HEK293 (cell line): ENCODE data around the gene NEIL1.
A peak's percentile ranks its signal among the peaks of the same experiment; 100 is the strongest.

Source experiments
- BCL11A ChIP-seq: fragments of 450-650 bp; formaldehyde crosslinking; IDR thresholded peaks from 2 replicates; pipeline ENCODE4 v1.5.1; 2016; ENCODE audit warnings: low read depth, missing biosample characterization, missing genetic modification characterization
- SALL2 ChIP-seq: fragments of 450-650 bp; formaldehyde crosslinking; IDR thresholded peaks from 2 replicates; pipeline ENCODE4 v1.5.0; 2017; ENCODE audit warnings: missing biosample characterization, mild to moderate bottlenecking, missing genetic modification characterization, borderline replicate concordance
- SCRT2 ChIP-seq: fragments of 450-650 bp; formaldehyde crosslinking; IDR thresholded peaks from 2 replicates; pipeline ENCODE4 v1.5.1; 2016; ENCODE audit warnings: missing biosample characterization, missing genetic modification characterization
- WT1 ChIP-seq: fragments of 450-650 bp; formaldehyde crosslinking; IDR thresholded peaks from 2 replicates; pipeline ENCODE4 v1.5.1; 2016; ENCODE audit warnings: missing biosample characterization, missing genetic modification characterization
- ZBTB20 ChIP-seq: fragments of 450-650 bp; formaldehyde crosslinking; IDR thresholded peaks from 2 replicates; pipeline ENCODE4 v1.5.1; 2016; ENCODE audit warnings: missing biosample characterization, missing genetic modification characterization
- ZFP41 ChIP-seq: fragments of 450-650 bp; formaldehyde crosslinking; IDR thresholded peaks from 2 replicates; pipeline ENCODE4 v1.5.1; 2016; ENCODE audit warnings: missing biosample characterization, missing genetic modification characterization, borderline replicate concordance
- ZNF114 ChIP-seq: fragments of 450-650 bp; formaldehyde crosslinking; IDR thresholded peaks from 2 replicates; pipeline ENCODE4 v1.5.0; 2017; ENCODE audit warnings: missing biosample characterization, missing genetic modification characterization
- ZNF121 ChIP-seq: fragments of 450-650 bp; formaldehyde crosslinking; IDR thresholded peaks from 2 replicates; pipeline ENCODE4 v1.5.1; 2016; ENCODE audit warnings: missing biosample characterization, missing genetic modification characterization
- ZNF138 ChIP-seq: fragments of 450-650 bp; formaldehyde crosslinking; IDR thresholded peaks from 2 replicates; pipeline ENCODE4 v1.5.1; 2016; ENCODE audit warnings: missing biosample characterization, missing genetic modification characterization, borderline replicate concordance
- ZNF155 ChIP-seq: fragments of 450-650 bp; formaldehyde crosslinking; IDR thresholded peaks from 2 replicates; pipeline ENCODE4 v1.5.1; 2016; ENCODE audit warnings: missing biosample characterization, missing genetic modification characterization
- ZNF2 ChIP-seq: fragments of 450-650 bp; formaldehyde crosslinking; IDR thresholded peaks from 2 replicates; pipeline ENCODE4 v1.5.1; 2016; ENCODE audit warnings: missing biosample characterization, missing genetic modification characterization
- ZNF266 ChIP-seq: fragments of 450-650 bp; formaldehyde crosslinking; IDR thresholded peaks from 2 replicates; pipeline ENCODE4 v1.5.1; 2016; ENCODE audit warnings: missing biosample characterization, missing genetic modification characterization, low read depth
- ZNF335 ChIP-seq: fragments of 450-650 bp; formaldehyde crosslinking; conservative IDR thresholded peaks from 2 replicates; pipeline ENCODE4 v1.5.1; 2016; ENCODE audit warnings: missing biosample characterization, missing genetic modification characterization
- ZNF404 ChIP-seq: fragments of 450-650 bp; formaldehyde crosslinking; IDR thresholded peaks from 2 replicates; pipeline ENCODE4 v1.5.1; 2017; ENCODE audit warnings: missing biosample characterization, missing genetic modification characterization
- ZNF426 ChIP-seq: fragments of 450-650 bp; formaldehyde crosslinking; IDR thresholded peaks from 2 replicates; pipeline ENCODE4 v1.5.1; 2017; ENCODE audit warnings: missing biosample characterization, missing genetic modification characterization, mild to moderate bottlenecking, inconsistent platforms, moderate library complexity
- ZNF48 ChIP-seq: fragments of 450-650 bp; formaldehyde crosslinking; IDR thresholded peaks from 2 replicates; pipeline ENCODE4 v1.5.1; 2016; ENCODE audit warnings: missing biosample characterization, missing genetic modification characterization
- ZNF501 ChIP-seq: fragments of 450-650 bp; formaldehyde crosslinking; IDR thresholded peaks from 2 replicates; pipeline ENCODE4 v1.5.1; 2016; ENCODE audit warnings: missing biosample characterization, missing genetic modification characterization
- ZNF513 ChIP-seq: fragments of 450-650 bp; IDR thresholded peaks from 2 replicates; pipeline ENCODE4 v1.5.1; 2018; ENCODE audit warnings: missing biosample characterization, missing genetic modification characterization
- ZNF544 ChIP-seq: fragments of 450-650 bp; formaldehyde crosslinking; IDR thresholded peaks from 2 replicates; pipeline ENCODE4 v1.5.0; 2017; ENCODE audit warnings: missing biosample characterization, missing genetic modification characterization
- ZNF558 ChIP-seq: fragments of 450-650 bp; formaldehyde crosslinking; IDR thresholded peaks from 2 replicates; pipeline ENCODE4 v1.5.1; 2016; ENCODE audit warnings: missing biosample characterization, missing genetic modification characterization
- ZNF585B ChIP-seq: fragments of 450-650 bp; formaldehyde crosslinking; IDR thresholded peaks from 2 replicates; pipeline ENCODE4 v1.5.1; 2016; ENCODE audit warnings: missing biosample characterization, missing genetic modification characterization
- ZNF600 ChIP-seq: fragments of 450-650 bp; formaldehyde crosslinking; IDR thresholded peaks from 2 replicates; pipeline ENCODE4 v1.5.1; 2016; ENCODE audit warnings: missing biosample characterization, missing genetic modification characterization
- ZNF654 ChIP-seq: fragments of 450-650 bp; formaldehyde crosslinking; IDR thresholded peaks from 2 replicates; pipeline ENCODE4 v1.5.1; 2016; ENCODE audit warnings: low read depth, missing biosample characterization, missing genetic modification characterization
- ZNF658 ChIP-seq: fragments of 450-650 bp; formaldehyde crosslinking; IDR thresholded peaks from 2 replicates; pipeline ENCODE4; 2016; ENCODE audit warnings: missing biosample characterization, missing genetic modification characterization
- ZNF664 ChIP-seq: fragments of 450-650 bp; formaldehyde crosslinking; IDR thresholded peaks from 2 replicates; pipeline ENCODE4 v1.5.1; 2016; ENCODE audit warnings: missing biosample characterization, missing genetic modification characterization
- ZNF777 ChIP-seq: fragments of 450-650 bp; formaldehyde crosslinking; IDR thresholded peaks from 2 replicates; pipeline ENCODE4 v1.5.1; 2017; ENCODE audit warnings: missing biosample characterization, missing genetic modification characterization, borderline replicate concordance
- ZSCAN18 ChIP-seq: fragments of 450-650 bp; formaldehyde crosslinking; IDR thresholded peaks from 2 replicates; pipeline ENCODE4 v1.5.1; 2016; ENCODE audit warnings: missing biosample characterization, missing genetic modification characterization
- TF ChIP-seq, protein P1 (sequence below): fragments of 450-650 bp; formaldehyde crosslinking; IDR thresholded peaks from 2 replicates; pipeline ENCODE4 v1.5.1; 2016; ENCODE audit warnings: missing biosample characterization, missing genetic modification characterization, borderline replicate concordance
- TF ChIP-seq, protein P2 (sequence below): fragments of 450-650 bp; formaldehyde crosslinking; IDR thresholded peaks from 2 replicates; pipeline ENCODE4 v1.5.1; 2017; ENCODE audit warnings: missing biosample characterization, missing genetic modification characterization

The NEIL1 gene

DNA sequence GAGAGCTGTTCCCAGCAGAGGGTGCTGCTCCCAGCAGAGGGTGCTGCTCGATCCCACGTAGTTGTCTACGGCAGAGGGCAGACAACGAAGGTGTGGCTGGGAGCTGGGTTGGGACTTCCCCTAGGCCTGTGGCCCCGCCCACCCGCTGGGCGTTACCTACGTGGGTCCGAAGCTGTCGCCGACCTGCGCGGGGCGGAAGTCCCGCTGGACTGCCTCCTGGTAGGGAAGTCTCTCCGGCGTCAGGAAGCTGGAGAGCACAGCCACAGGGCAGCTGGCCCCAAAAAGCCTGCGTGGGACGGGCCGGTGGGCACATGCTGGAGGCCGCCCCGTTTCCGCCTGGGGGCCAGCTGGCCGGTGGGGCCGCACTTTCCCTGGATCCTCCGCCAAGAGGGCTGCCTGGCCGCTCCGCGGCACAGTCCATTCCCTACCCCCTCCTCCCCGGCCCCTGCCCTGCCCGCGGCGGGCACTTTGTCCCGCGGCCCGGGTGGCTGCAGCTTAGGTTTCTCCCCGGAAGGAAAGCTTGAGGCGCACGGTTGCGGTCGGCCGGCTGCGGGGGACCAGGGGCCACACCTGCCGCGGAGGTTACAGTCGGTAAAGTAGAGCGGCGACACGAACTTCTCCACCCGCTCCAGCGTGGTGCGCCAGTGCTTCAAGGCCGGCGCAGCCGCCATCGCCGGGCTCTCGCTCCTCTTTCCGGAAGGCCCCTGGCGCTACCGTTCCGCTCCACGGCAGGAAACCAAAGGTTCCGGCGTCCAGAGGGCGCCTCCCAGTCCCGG lies 21.3 kb downstream of the NEIL1 start, which contains the start of gene MAN2C1 (continued):
- TF ChIP-seq, protein P1, sequence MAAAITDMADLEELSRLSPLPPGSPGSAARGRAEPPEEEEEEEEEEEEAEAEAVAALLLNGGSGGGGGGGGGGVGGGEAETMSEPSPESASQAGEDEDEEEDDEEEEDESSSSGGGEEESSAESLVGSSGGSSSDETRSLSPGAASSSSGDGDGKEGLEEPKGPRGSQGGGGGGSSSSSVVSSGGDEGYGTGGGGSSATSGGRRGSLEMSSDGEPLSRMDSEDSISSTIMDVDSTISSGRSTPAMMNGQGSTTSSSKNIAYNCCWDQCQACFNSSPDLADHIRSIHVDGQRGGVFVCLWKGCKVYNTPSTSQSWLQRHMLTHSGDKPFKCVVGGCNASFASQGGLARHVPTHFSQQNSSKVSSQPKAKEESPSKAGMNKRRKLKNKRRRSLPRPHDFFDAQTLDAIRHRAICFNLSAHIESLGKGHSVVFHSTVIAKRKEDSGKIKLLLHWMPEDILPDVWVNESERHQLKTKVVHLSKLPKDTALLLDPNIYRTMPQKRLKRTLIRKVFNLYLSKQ (tag by site-specific recombination) = peak; percentile 25; the same call in 1 of the 2 replicates
- TF ChIP-seq SCRT2 (peak; percentile 51), ZNF558 (tag by site-specific recombination) (peak; percentile 75), ZNF544 (no peak), ZNF654 (tag by site-specific recombination) (peak; percentile 69), ZNF501 (tag by site-specific recombination) (peak; percentile 99), ZNF138 (tag by site-specific recombination) (no peak), ZSCAN18 (tag by site-specific recombination) (peak; percentile 75), ZNF664 (tag by site-specific recombination) (peak; percentile 74; the same call in 1 of the 2 replicates), ZNF658 (tag by site-specific recombination) (no peak), ZNF585B (peak; percentile 27; the same call in 1 of the 2 replicates), ZNF48 (tag by site-specific recombination) (no peak), ZNF426 (tag by site-specific recombination) (no peak), SALL2 (tag by site-specific recombination) (peak; percentile 67; the same call in 1 of the 2 replicates), ZNF600 (tag by site-specific recombination) (peak; percentile 99), BCL11A (tag by site-specific recombination) (peak; percentile 86; the same call in 1 of the 2 replicates), ZBTB20 (tag by site-specific recombination) (peak; percentile 93), ZNF155 (no peak), ZNF513 (tag by site-specific recombination) (0 out of 2 replicates have a peak, but pooled peaks have one; percentile 46), ZNF121 (no peak; the same call in 1 of the 2 replicates), ZNF335 (peak; percentile 97), ZNF777 (tag by site-specific recombination) (peak; percentile 66; the same call in 1 of the 2 replicates), ZNF266 (tag by site-specific recombination) (0 out of 2 replicates have a peak, but pooled peaks have one; percentile 20), ZNF114 (tag by site-specific recombination) (no peak), ZFP41 (tag by site-specific recombination) (peak; percentile 94; the same call in 1 of the 2 replicates), ZNF2 (peak; percentile 97), ZNF404 (tag by site-specific recombination) (no peak), WT1 (tag by site-specific recombination) (peak; percentile 72)
- TF ChIP-seq, protein P2, sequence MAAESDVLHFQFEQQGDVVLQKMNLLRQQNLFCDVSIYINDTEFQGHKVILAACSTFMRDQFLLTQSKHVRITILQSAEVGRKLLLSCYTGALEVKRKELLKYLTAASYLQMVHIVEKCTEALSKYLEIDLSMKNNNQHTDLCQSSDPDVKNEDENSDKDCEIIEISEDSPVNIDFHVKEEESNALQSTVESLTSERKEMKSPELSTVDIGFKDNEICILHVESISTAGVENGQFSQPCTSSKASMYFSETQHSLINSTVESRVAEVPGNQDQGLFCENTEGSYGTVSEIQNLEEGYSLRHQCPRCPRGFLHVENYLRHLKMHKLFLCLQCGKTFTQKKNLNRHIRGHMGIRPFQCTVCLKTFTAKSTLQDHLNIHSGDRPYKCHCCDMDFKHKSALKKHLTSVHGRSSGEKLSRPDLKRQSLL (tag by site-specific recombination) = peak; percentile 82
